AML-193 (cell line): Measurements from ENCODE around the gene SMPD2.

Experiments
- DNase-seq, 2 experiments: peaks; one replicate each; lab custom pipeline; 2025; lab: John Stamatoyannopoulos, UW

The SMPD2 gene

GRCh38 chr6:109447087-109447486 lies 6.6 kb downstream of the SMPD2 start:
- DNase-seq, result no peak

GRCh38 chr6:109447878-109448555 lies 7.5 kb downstream of the SMPD2 start:
- DNase-seq, result peak in 1 of 2 experiments; percentile 12

GRCh38 chr6:109448615-109449014 lies 8.1 kb downstream of the SMPD2 start:
- DNase-seq, result no peak

GRCh38 chr6:109449064-109449794 lies 8.7 kb downstream of the SMPD2 start:
- DNase-seq, result no peak

- DNase-seq, result no peak
Measured at GRCh38 chr6:109449795-109450673, 9.5 kb downstream of the SMPD2 start.

GRCh38 chr6:109450801-109451200 lies 10.3 kb downstream of the SMPD2 start:
- DNase-seq, result no peak

GRCh38 chr6:109451376-109451775 lies 10.9 kb downstream of the SMPD2 start:
- no peak for DNase-seq

GRCh38 chr6:109452181-109452580 lies 11.7 kb downstream of the SMPD2 start:
- no peak for DNase-seq

- DNase-seq, result no peak
Measured at GRCh38 chr6:109453156-109453555, 12.6 kb downstream of the SMPD2 start.

GRCh38 chr6:109453594-109454495 lies 13.3 kb downstream of the SMPD2 start:
- DNase-seq, result no peak

GRCh38 chr6:109454496-109455436 lies 14.2 kb downstream of the SMPD2 start:
- peak; percentile 87 to 88 for DNase-seq

- DNase-seq, result peak; percentile 36 to 38
Measured at GRCh38 chr6:109455437-109456110, 15.1 kb downstream of the SMPD2 start, which contains the start of gene MICAL1. TSS of gene MICAL1 (minus strand) at chr6:109455772. CDS start at chr6:109454196, 1,576 bp downstream.

GRCh38 chr6:109456111-109456583 lies 15.6 kb downstream of the SMPD2 start:
- no peak for DNase-seq

GRCh38 chr6:109456710-109457561 lies 16.4 kb downstream of the SMPD2 start:
- DNase-seq, result no peak

GRCh38 chr6:109457562-109457996 lies 17.1 kb downstream of the SMPD2 start:
- DNase-seq, result no peak

GRCh38 chr6:109458774-109459531 lies 18.4 kb downstream of the SMPD2 start:
- DNase-seq, result peak; percentile 31 to 60

GRCh38 chr6:109460161-109460829 lies 19.8 kb downstream of the SMPD2 start:
- no peak for DNase-seq
